Cardiac fibroblast (primary cell): ENCODE data around the gene ADPRH.

Experiments used
- DNase-seq, 2 donors: peaks; one replicate each; pipeline versions ENCODE4 v3.0.0 to v3.0.0-alpha.2; 2010; ENCODE audit warnings: low read depth in 2 of 2
- H3K4me3 ChIP-seq, 2 donors: replicated peaks in 1 of 2; 1 replicate in 1 of 2; 2 replicates in 1 of 2; pipeline ENCODE4 v1.5.1; 2011; ENCODE audit warnings: low read depth in 2 of 2, low read length in 2 of 2, mild to moderate bottlenecking in 2 of 2, moderate library complexity in 1 of 2
- TF ChIP-seq, protein P1 (sequence below): IDR thresholded peaks from one replicate; pipeline ENCODE4 v1.5.1; 2011; ENCODE audit warnings: low read depth, mild to moderate bottlenecking, low read length, inconsistent platforms

Gene ADPRH

DNA sequence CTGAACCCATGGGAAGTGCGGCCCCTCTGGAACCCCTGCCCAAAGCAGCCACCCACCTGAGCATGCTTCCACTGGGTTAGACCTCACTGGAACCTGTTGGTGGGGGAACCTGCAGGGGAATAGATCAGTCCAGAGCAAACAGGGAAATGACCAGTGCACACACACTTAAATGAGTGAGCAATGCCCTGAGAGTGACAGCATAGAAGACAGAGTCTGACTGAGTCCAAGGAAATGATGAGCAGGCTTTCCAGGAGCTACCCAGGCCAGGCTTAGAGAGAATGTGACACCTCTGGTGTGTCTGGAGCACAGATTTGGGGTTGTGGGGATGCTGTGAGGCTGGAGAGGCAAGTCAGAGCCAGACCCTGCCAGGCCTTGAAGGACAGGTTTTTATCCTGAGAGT, 46.9 kb downstream of the ADPRH start:
- DNase-seq: no peak
- H3K4me3 ChIP-seq: no peak overlapping the region
- TF ChIP-seq, protein P1, sequence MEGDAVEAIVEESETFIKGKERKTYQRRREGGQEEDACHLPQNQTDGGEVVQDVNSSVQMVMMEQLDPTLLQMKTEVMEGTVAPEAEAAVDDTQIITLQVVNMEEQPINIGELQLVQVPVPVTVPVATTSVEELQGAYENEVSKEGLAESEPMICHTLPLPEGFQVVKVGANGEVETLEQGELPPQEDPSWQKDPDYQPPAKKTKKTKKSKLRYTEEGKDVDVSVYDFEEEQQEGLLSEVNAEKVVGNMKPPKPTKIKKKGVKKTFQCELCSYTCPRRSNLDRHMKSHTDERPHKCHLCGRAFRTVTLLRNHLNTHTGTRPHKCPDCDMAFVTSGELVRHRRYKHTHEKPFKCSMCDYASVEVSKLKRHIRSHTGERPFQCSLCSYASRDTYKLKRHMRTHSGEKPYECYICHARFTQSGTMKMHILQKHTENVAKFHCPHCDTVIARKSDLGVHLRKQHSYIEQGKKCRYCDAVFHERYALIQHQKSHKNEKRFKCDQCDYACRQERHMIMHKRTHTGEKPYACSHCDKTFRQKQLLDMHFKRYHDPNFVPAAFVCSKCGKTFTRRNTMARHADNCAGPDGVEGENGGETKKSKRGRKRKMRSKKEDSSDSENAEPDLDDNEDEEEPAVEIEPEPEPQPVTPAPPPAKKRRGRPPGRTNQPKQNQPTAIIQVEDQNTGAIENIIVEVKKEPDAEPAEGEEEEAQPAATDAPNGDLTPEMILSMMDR: no peak

DNA sequence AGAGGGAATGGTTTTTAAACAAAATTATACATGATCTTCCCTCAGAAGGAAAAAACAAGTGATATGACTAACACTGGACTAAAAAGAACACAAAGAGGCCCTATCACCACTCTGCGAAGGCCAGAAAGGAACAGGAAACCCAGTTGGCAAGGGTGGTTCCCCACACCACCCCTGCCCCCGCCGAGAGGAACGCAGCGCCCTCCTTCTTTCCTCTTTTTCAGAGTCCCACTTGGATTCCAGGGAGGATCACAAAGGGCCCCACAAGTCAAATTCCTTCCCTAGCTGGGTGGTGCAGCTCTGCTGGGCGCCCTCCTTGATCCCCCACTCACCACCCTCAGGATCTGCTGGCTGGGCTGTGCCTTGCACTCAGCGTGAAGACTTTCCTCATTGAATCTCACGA, 48.2 kb downstream of the ADPRH start:
- peak; percentile 25 to 46 for DNase-seq
- H3K4me3 ChIP-seq: no peak overlapping the region
- TF ChIP-seq, protein P1: no peak

DNA sequence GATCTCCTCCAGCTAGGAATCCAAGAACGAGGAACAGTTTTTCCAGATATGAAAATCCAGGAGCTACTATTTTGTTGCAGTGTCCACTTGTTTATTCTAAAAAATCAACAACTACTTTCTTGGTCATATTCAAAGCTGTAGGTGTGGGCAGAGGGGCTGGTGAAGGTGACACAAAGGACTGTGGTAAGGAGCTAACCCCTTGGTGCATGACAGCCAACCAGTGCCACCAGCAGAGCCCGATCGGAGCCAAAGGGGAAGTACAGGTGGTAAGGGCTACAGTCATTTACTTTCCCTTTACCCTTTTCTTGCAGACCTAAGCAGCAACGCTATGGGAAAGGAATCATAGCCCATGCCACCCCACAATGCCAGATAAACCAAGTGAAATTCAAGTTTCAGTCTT, 49.1 kb downstream of the ADPRH start:
- no peak for DNase-seq
- H3K4me3 ChIP-seq: no peak overlapping the region
- TF ChIP-seq, protein P1: no peak

- peak; percentile 36 to 43 for DNase-seq
- H3K4me3 ChIP-seq: no peak overlapping the region
- TF ChIP-seq, protein P1: no peak
Measured at GRCh38 chr3:119628816-119629445, 49.6 kb downstream of the ADPRH start.

GRCh38 chr3:119630128-119630879, 51.0 kb downstream of the ADPRH start:
- TF ChIP-seq, protein P1: no peak
- no peak overlapping the region for H3K4me3 ChIP-seq
- DNase-seq: peak; percentile 66 to 87

DNA sequence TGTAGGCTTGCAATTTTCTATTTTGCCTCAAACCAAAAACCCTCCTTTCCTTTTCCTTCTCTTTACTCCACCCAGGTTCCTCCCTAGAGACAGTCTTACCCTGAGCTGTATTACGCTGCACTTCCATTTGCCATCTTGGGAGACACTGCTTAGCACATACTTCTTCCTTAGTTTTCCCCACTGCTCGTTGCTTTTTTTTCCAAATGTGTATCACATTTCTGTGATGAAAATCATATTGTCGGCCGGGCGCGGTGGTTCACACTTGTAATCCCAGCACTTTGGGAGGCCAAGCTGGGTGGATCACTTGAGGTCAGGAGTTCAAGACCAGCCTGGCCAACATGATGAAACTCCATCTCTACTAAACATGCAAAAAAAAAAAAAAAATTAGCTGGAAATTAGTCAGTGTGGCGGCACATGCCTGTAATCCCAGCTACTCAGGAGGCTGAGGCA, 51.6 kb downstream of the ADPRH start:
- TF ChIP-seq, protein P1: no peak
- no peak for DNase-seq
- H3K4me3 ChIP-seq: no peak overlapping the region
